HTR-8/SVneo (cell line): ENCODE data around the gene GATAD1.
"Not testable (repeated sequence)": the region's sequence is repeated elsewhere in the genome, so short reads cannot be mapped to it uniquely, and the experiment has no call there.

Experiments
- DNase-seq: peaks from one replicate; pipeline ENCODE4 v3.0.0; 2011; ENCODE audit warnings: low spot score, mixed read lengths; ENCODE audit not compliant: insufficient read length
- FAIRE-seq: peaks from 2 replicates; lab custom pipeline; 2011; peaks lifted over from hg19 to GRCh38; lab: Jason Lieb, UNC

The GATAD1 gene

DNA sequence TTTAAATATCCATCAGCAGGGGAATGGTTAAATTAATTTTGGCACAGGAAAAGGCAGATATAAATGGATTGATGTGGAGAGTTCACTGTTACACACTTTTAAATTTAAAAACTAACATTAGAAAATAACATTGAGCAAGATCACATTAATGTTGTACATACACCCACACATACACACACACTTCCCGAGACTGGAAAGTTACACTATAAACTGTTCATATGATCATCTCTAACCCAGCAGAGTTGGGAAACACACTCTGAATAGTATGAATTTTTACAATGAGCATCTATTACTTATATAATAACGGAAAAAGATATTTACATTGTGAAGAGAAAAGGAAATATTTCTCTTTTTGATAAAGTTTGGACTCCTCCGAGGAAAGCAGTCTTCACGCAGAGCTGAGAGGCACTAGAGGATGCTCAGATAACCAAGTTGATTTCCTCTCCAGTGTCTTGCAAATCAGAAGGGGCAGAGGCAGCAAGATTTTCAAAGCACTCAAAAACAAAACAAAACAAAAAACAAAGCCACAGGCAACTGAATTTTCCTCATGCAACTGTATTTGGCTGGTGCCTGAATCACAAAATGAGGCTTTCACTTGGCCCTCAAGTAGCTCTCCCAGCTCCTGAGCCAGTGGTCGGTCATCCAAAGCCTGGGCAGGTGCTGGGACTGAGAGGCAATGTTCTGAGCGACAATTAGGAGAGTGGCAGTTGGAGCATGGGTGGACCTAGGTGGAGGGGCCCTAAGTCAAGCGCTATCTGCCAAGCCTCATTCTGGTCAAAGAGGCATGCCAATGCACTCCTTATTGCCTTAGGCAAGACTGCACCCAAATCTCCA is 10.5 kb upstream of the GATAD1 start:
- DNase-seq (no peak), FAIRE-seq (no peak)

DNA sequence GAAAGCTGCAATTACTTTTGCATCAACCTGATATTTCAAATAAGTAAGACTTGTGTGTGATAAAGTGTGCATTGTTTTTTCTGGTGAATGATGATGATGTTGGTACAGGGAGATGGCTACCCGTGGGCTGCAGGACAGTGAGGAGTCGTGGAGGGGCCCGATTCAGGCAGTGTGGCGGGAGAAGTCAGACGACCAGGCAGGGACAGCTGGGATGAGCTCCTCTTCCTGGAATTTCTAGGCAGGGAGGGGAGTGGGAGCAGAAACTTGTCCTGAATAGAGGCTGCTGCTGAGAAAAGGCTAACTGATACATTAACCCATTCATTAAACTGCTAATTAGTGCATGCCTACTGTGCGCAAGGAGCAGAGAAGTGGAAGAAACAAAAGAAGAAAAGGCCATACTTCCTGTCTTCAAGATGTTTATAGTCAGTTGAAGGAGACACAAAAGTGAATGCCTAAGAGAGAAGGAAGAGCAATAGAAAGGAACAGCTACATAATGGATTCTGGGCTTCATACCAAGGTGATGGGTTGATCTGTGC is 9.3 kb upstream of the GATAD1 start:
- no peak for DNase-seq
- no peak for FAIRE-seq

GRCh38 chr7:92442720-92443119 is 4.6 kb upstream of the GATAD1 start:
- DNase-seq, FAIRE-seq: not testable (repeated sequence)

- no peak for FAIRE-seq
Observed at GRCh38 chr7:92446869-92447344, 375 bp upstream of the GATAD1 start.

DNA sequence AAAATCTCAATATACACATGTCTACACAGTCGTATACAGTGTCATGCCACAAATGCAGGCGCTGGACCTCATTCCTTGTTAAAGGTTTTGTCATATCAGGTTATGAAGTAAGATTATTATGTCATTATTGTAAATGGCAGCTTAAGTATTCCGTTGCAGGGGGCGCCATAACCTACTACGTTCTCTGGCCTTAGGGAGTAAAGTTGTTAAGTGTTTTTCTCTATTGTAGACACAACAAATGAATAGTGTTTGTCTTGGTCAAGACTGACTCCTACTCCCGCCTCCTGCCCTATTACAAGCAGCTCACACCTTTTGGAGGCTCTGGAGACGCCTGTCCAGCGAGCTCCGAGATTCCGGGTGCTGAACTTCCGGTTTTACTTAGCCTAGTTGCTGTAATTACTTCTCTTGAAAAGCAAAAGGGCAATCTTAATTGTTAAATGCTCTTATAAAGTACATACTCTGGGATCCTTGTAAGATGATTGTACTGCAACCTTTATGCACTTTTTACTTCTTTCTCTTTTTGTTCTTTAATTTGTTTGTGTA is 994 bp downstream of the GATAD1 start:
- peak; percentile 7 for DNase-seq
- no peak for FAIRE-seq

More at GRCh38 chr7:92446869-92447344, 375 bp upstream of the GATAD1 start:
- no peak for DNase-seq

DNA sequence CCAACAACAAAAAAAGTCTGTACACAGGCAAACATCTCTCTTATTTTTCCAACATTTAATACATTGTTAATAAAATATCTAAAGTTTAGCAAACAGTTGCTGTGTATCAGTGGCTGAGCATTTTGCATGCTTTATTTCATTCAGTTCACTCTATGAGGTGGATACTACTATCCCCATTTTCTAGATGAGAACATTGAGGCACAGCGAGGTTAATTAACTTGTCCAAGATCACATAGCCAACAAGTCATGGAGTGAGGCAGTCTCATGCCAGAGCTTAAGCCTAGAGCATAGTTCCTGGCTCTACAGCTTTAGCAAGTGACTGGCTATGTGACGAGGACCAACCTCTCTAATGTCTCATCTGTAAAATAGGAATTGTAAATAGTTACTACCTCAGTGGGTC is 4.4 kb downstream of the GATAD1 start:
- FAIRE-seq (no peak), DNase-seq (no peak)

DNA sequence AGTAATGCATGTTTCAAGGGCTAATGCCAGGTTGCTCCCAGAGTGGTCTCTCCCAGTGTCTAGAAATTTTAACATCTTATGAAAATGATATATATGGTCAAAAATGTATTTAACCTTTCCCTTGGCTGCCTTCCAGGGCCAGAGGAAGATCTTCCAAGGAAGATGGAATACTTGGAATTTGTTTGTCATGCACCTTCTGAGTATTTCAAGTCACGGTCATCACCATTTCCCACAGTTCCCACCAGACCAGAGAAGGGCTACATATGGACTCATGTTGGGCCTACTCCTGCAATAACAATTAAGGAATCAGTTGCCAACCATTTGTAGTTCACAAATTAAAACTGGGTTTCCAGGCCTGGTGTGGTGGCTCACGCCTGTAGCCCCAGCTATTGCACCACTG is 9.0 kb downstream of the GATAD1 start:
- DNase-seq, result no peak
- no peak for FAIRE-seq

DNA sequence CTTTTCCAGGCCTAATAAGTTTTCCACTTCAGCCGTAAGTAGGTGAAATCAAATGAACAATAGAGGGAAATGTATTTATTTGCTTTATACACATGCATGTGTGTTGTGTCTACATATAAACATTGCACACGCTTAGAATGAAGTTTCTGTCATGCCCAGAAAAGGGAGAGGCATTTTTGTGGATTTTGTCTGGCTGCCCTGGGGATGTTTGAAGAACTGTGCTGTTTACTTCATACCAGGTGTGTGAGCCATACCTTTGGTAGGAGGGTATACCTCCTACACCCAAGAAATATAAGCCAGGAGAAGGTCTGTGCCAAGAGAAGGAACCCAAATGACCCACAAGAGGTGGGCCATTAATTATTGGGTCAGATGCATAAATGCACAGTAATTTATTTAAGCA is 12.8 kb downstream of the GATAD1 start:
- FAIRE-seq, result no peak
- DNase-seq, result no peak

- FAIRE-seq, result no peak
- DNase-seq, result no peak
Observed at GRCh38 chr7:92460510-92460909, 13.2 kb downstream of the GATAD1 start.

GRCh38 chr7:92461027-92462003 is 14.0 kb downstream of the GATAD1 start:
- FAIRE-seq, result no peak
- DNase-seq, result peak; percentile 25

- no peak for DNase-seq
- FAIRE-seq, result no peak
Observed at GRCh38 chr7:92462560-92462959, 15.3 kb downstream of the GATAD1 start.

- no peak for DNase-seq
Observed at GRCh38 chr7:92464515-92464914, 17.2 kb downstream of the GATAD1 start.

DNA sequence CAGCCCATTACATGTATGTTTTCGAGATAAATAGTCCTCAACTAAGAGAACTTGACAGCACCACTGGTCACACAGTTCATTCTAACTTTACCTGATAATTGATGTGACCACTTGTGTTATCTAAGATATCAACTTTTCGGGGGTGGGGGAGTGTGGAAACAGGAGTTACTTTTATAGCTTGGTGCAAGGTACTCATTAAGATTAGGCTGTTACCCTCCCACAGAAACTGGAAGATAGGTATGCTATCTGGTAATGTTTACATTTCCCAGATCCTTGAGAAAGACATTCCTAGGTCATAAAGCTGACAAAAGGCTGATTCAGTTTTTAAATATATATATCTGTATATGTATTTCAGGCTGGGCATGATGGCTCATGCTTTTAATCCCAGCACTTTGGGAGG is 19.4 kb downstream of the GATAD1 start:
- DNase-seq, result no peak

More at GRCh38 chr7:92464515-92464914, 17.2 kb downstream of the GATAD1 start:
- FAIRE-seq, result no peak

GRCh38 chr7:92468589-92468988 is 21.3 kb downstream of the GATAD1 start:
- not testable (repeated sequence) for DNase-seq, FAIRE-seq

More for the DNA sequence above, 19.4 kb downstream of the GATAD1 start:
- FAIRE-seq, result no peak

DNA sequence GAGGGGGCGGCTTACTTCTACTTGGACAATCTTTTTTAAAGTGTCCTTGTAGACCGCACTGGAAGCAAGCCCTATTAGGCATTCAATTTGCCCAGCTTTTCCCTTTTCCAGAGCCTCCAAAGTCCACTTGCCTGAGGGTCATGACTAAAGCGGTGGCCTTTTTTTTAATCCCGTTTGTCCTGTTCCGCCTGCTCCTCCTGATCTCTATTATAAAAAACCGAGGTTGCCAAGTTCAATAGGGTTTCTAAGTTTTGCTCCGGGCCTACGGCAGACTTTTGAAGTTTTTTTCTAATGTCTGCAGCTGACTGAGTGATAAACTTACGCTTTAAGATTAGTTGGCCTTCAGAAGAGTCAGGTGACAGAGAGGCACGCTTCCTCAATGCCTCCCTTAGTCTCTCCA is 26.7 kb downstream of the GATAD1 start:
- not testable (repeated sequence) for DNase-seq, FAIRE-seq

DNA sequence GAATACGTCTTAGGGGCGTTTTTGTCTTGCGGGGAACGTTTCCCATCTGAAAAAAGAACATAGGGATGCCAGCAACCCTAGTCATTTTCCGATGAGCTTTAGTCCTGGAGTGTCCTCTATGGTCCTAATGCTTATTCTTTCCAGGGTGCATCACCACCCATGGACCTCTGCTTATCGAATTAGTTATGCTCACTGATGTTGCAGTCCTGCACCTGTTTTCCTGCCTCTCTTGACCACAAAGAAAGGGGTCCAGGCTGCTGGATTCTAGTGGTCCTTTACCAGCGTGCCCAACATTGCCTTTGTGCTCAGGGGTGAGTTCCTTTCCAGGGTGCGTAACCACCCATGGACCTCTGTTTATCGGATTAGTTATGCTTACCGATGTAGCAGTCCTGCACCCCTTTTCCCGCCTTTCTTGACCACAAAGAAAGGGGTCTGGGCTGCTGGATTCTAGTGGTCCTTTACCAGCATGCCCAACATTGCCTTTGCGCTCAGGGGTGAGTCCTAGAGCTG is 28.0 kb downstream of the GATAD1 start:
- DNase-seq, FAIRE-seq: not testable (repeated sequence)

GRCh38 chr7:92475851-92476590 is 28.7 kb downstream of the GATAD1 start:
- not testable (repeated sequence) for DNase-seq, FAIRE-seq

- DNase-seq, FAIRE-seq: not testable (repeated sequence)
Observed at GRCh38 chr7:92477681-92478080, 30.4 kb downstream of the GATAD1 start, which contains the start of gene ERVW-1. Gene ERVW-1, minus strand, starts transcription at chr7:92477946. Its CDS starts 7,565 bp downstream, at chr7:92470381.

GRCh38 chr7:92478095-92478494 is 30.8 kb downstream of the GATAD1 start:
- DNase-seq (no peak), FAIRE-seq (no peak)
